ENCODE results near the gene THEMIS2.
"Not testable (repeated sequence)": the region's sequence is repeated elsewhere in the genome, so short reads cannot be mapped to it uniquely, and the experiment has no call there.

The THEMIS2 gene

GRCh38 chr1:27872059-27872801, at the start of gene THEMIS2:
Gene THEMIS2 (plus strand): TSS chr1:27872544. CDS start chr1:27872572, 28 bp downstream.
- peak; percentile 68 for DNase-seq (ENCODE audit: low read depth)

- no peak for DNase-seq (ENCODE audit: low read depth)
Observed at GRCh38 chr1:27823784-27824183, 48.6 kb upstream of the THEMIS2 start.

- DNase-seq (ENCODE audit: low read depth) = no peak
Observed at GRCh38 chr1:27824411-27824810, 47.9 kb upstream of the THEMIS2 start.

GRCh38 chr1:27829339-27829960, 42.9 kb upstream of the THEMIS2 start:
- not testable (repeated sequence) for DNase-seq (ENCODE audit: low read depth)

GRCh38 chr1:27830621-27831440, 41.5 kb upstream of the THEMIS2 start, which contains the start of gene PPP1R8:
Gene PPP1R8 (plus strand): TSS chr1:27830782. CDS start chr1:27830836, 54 bp downstream.
- peak; percentile 77 for DNase-seq (ENCODE audit: low read depth)

GRCh38 chr1:27831568-27832410, 40.6 kb upstream of the THEMIS2 start:
- no peak for DNase-seq (ENCODE audit: low read depth)

GRCh38 chr1:27832762-27833161, 39.6 kb upstream of the THEMIS2 start:
- no peak for DNase-seq (ENCODE audit: low read depth)

- no peak for DNase-seq (ENCODE audit: low read depth)
Observed at GRCh38 chr1:27833470-27833869, 38.9 kb upstream of the THEMIS2 start.

- DNase-seq (ENCODE audit: low read depth) = no peak
Observed at GRCh38 chr1:27835046-27835445, 37.3 kb upstream of the THEMIS2 start.

GRCh38 chr1:27835501-27835900, 36.8 kb upstream of the THEMIS2 start:
- DNase-seq (ENCODE audit: low read depth) = no peak

GRCh38 chr1:27849951-27850350, 22.4 kb upstream of the THEMIS2 start:
- DNase-seq (ENCODE audit: low read depth) = no peak

- DNase-seq (ENCODE audit: low read depth) = no peak
Observed at GRCh38 chr1:27855085-27855484, 17.3 kb upstream of the THEMIS2 start.

- DNase-seq (ENCODE audit: low read depth) = no peak
Observed at GRCh38 chr1:27856561-27857343, 15.6 kb upstream of the THEMIS2 start.

- DNase-seq (ENCODE audit: low read depth) = not testable (repeated sequence)
Observed at GRCh38 chr1:27857552-27857951, 14.8 kb upstream of the THEMIS2 start.

- DNase-seq (ENCODE audit: low read depth) = peak; percentile 72
Observed at GRCh38 chr1:27858072-27858948, 14.0 kb upstream of the THEMIS2 start.

- DNase-seq (ENCODE audit: low read depth) = no peak
Observed at GRCh38 chr1:27858949-27859576, 13.3 kb upstream of the THEMIS2 start.

- no peak for DNase-seq (ENCODE audit: low read depth)
Observed at GRCh38 chr1:27861436-27861835, 10.9 kb upstream of the THEMIS2 start.

GRCh38 chr1:27862004-27862403, 10.3 kb upstream of the THEMIS2 start:
- DNase-seq (ENCODE audit: low read depth) = no peak
